Measurements from ENCODE around the gene HTT. TPM values are rescaled to one million over a fixed set of nuclear protein-coding genes. Genes with fewer than 3 reads are reported as not detected.

The HTT gene
- total and polyA plus RNA-seq, 12 donors: 16.1 to 77.1 (median 47.1) TPM

DNA sequence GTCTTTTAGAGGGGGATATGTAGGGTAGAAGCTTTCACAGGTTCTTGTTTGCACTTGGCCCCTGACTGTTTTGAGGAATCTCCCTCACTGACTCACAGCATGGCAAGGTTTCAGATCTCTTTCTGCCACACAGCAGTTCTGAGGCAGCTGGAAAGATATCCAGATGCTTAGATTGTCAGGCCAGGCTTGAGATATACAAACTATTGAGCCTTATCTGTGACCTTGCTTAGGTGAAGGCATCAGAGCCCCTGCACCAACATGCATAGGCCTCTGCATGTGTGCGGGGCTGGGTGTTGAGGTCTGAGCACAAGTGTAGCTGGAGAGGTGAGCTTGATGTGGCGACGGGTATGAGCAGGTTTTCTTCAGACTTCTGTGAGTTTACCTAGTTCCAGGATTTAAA lies 93.5 kb downstream of the HTT start:
- Histone ChIP-seq H3K27ac (peak overlapping the region in 1 of 5 donors; percentile 23), H3K9me3 (replicated peaks in 1 of 3) (no peaks in the 10 kb centered on the region), H3K36me3 (replicated peaks in 1 of 2) (peaks cover 0 to 20% of the 10 kb centered on the region in 2 donors), H3K27me3 (no peaks in the 10 kb centered on the region), H3K4me1 (replicated peaks in 1 of 2) (peaks cover 0 to 8% of the 10 kb centered on the region in 2 donors), H3K4me3 (no peak overlapping the region)
- 30 to 56% (median 36%) methylated on average over 3 of the region's 3 CpGs for WGBS, 4 donors
- TF ChIP-seq, protein P1, sequence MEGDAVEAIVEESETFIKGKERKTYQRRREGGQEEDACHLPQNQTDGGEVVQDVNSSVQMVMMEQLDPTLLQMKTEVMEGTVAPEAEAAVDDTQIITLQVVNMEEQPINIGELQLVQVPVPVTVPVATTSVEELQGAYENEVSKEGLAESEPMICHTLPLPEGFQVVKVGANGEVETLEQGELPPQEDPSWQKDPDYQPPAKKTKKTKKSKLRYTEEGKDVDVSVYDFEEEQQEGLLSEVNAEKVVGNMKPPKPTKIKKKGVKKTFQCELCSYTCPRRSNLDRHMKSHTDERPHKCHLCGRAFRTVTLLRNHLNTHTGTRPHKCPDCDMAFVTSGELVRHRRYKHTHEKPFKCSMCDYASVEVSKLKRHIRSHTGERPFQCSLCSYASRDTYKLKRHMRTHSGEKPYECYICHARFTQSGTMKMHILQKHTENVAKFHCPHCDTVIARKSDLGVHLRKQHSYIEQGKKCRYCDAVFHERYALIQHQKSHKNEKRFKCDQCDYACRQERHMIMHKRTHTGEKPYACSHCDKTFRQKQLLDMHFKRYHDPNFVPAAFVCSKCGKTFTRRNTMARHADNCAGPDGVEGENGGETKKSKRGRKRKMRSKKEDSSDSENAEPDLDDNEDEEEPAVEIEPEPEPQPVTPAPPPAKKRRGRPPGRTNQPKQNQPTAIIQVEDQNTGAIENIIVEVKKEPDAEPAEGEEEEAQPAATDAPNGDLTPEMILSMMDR (IDR thresholded peaks at IDR 0.05): no peak
- no peak for TF ChIP-seq POLR2A (IDR thresholded peaks at IDR 0.05)
- intact Hi-C loops (cut with DNase I): no loop called here
- DNase-seq: peak in 6 of 7 donors; percentile 22 to 48 (median 36)

DNA sequence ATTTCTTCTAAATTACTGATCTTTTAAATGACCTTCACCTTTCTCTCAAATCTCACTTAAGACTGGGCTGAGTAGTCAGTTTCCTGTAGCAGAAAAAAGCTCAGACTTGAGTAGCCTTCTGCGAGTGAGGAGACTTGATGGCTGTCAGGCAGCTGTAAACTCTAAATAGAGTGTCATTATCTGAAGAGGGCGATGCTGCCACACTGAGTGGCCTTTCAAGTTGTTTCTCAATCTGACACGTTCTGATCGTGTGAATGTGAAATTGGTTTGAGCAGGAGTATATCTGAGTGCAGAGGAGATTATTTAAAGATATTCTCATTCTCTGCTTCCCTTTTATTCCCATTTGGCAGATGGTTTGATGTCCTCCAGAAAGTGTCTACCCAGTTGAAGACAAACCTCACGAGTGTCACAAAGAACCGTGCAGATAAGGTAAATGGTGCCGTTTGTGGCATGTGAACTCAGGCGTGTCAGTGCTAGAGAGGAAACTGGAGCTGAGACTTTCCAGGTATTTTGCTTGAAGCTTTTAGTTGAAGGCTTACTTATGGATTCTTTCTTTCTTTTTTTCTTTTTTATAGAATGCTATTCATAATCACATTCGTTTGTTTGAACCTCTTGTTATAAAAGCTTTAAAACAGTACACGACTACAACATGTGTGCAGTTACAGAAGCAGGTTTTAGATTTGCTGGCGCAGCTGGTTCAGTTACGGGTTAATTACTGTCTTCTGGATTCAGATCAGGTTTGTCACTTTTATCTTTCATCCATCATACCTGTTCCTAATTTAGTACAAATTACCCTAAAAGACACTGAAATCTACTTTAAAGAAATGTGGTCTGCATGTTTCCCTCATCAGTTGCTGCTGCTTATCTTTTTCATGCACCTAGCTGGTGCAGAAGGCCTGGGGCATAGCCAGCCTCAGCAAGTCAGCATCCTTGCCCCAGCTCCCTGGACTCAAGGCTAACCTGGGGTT lies 100.2 kb downstream of the HTT start:
- Histone ChIP-seq H3K4me3 (no peak overlapping the region), H3K27me3 (no peaks in the 10 kb centered on the region), H3K9me3 (replicated peaks in 1 of 3) (no peaks in the 10 kb centered on the region), H3K27ac (no peak overlapping the region), H3K4me1 (replicated peaks in 1 of 2) (no peaks in the 10 kb centered on the region), H3K36me3 (replicated peaks in 1 of 2) (peaks cover 0 to 57% of the 10 kb centered on the region in 2 donors)
- no peak for DNase-seq
- no peak for TF ChIP-seq POLR2A (IDR thresholded peaks at IDR 0.05)
- TF ChIP-seq, protein P1 (IDR thresholded peaks at IDR 0.05): no peak
- WGBS, 4 donors: 83 to 85% (median 84%) methylated on average over 12 of the region's 12 CpGs
- intact Hi-C loops (cut with DNase I): no loop called here

DNA sequence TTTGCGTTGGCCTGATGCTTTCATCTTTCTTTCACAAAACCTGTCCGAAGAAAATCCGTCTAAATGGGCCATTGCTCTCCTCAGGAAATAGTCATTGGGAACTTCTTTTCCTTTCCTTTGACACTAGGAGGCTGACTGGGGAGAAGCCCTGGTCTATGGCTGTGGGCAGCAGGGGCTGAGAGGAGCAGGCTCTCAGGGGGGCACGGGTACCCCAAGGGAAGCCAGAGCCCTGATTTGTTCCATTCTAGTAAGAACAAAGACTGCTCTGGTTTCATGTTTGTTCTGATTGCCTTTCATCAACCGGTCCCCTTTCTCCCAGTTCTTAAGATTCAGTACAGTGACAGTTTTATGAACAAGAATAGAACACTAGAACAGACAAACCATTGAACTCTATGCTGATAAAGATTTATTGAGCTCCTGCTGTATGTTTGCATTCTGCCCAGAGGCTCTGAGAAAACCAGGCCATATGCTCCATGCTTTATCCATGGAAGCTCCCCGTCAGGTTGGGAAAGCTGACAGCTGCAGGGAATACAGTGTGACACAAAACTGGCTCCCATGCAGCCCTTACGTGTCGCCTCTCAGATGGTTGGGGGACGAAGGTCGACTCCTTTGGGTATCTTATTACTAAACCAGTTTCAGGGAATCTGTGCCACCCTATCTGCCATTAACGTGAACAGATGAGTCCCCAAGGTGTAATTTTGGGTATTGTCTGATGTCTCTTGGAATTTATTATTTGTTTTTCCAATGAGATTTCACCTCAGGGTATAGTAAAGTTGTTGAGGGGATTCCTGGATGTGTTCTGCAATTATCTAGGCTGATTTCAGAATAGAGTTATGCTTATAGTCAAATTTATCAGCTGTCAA lies 102.1 kb downstream of the HTT start:
- DNase-seq: no peak
- peaks cover 0 to 66% of the 10 kb centered on the region in 2 donors for H3K36me3 ChIP-seq (replicated peaks in 1 of 2)
- WGBS, 4 donors: 77 to 85% (median 84%) methylated on average over 9 to 11 of the region's 11 CpGs
- TF ChIP-seq POLR2A (IDR thresholded peaks at IDR 0.05): no peak
- TF ChIP-seq, protein P1 (IDR thresholded peaks at IDR 0.05): no peak
- no peak overlapping the region for H3K4me3 ChIP-seq
- H3K4me1 ChIP-seq (replicated peaks in 1 of 2): no peaks in the 10 kb centered on the region
- no peaks in the 10 kb centered on the region for H3K27me3 ChIP-seq
- no peak overlapping the region for H3K27ac ChIP-seq
- intact Hi-C loops (cut with DNase I): no loop called here
- no peaks in the 10 kb centered on the region for H3K9me3 ChIP-seq (replicated peaks in 1 of 3)

DNA sequence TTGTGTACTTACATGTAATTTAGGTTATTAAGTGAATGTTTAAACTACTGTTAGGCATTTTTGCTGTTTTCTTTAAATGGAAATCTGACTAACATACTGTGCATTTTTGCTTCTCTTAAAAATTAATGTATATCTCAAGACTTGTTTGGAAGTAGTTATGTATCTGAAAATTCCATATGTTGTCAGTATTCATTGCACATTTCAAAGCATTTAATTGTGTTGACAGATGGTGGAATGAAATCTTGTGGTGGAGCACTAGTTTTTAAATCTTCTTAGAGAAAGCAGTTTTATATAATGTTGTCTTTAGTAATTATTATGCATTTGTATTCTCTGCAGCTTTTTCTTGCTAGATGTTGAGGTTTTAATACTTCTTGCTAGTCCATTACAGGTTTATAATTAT lies 102.9 kb downstream of the HTT start:
- Histone ChIP-seq H3K9me3 (replicated peaks in 1 of 3) (no peaks in the 10 kb centered on the region), H3K36me3 (replicated peaks in 1 of 2) (peaks cover 0 to 66% of the 10 kb centered on the region in 2 donors), H3K4me1 (replicated peaks in 1 of 2) (no peaks in the 10 kb centered on the region), H3K4me3 (no peak overlapping the region), H3K27me3 (no peaks in the 10 kb centered on the region), H3K27ac (no peak overlapping the region)
- no peak for DNase-seq
- TF ChIP-seq POLR2A (IDR thresholded peaks at IDR 0.05): no peak
- TF ChIP-seq, protein P1 (IDR thresholded peaks at IDR 0.05): no peak
- intact Hi-C loops (cut with DNase I): no loop called here

Measured in adrenal gland (tissue), 12 donors.